Panc1 (cell line): ENCODE data around the gene HCK. TPM values are rescaled to one million over a fixed set of nuclear protein-coding genes. Genes with fewer than 3 reads are reported as not detected.

Experiments used
- ATAC-seq: fragments of 200-7000 bp; cut with Tn5 transposase; 2 replicates; pipeline ENCODE4 v1.9.1; 2020; ENCODE audit warnings: mild to moderate bottlenecking, moderate library complexity
- BruUV-seq: library from RNA; stranded (reverse); fragments of 400-500 nt; replicated peaks from 2 replicates; lab custom pipeline; 2021; lab: Mats Ljungman, UMichigan
- CTCF ChIA-PET: fragments of 300-600 bp; sonication (Branson Sonifier 250); formaldehyde crosslinking; loops from one replicate; lab custom pipeline; 2022; ENCODE audit warnings: antibody characterized with exemption; lab: Charles Lee
- POLR2A ChIA-PET: fragments of 300-600 bp; sonication (Branson Sonifier 250); formaldehyde crosslinking; loops from one replicate; lab custom pipeline; 2022; ENCODE audit warnings: antibody characterized with exemption; lab: Charles Lee
- DNase-seq: peaks from one replicate; pipeline ENCODE4 v3.0.0-alpha.2; 2010; ENCODE audit warnings: low read depth, low spot score
- H3K27ac ChIP-seq: 2 replicates; pipeline ENCODE4 v1.5.1; 2011; ENCODE audit warnings: mild to moderate bottlenecking, low read length, inconsistent platforms
- H3K27me3 ChIP-seq: fragments of 200-500 bp; sonication (Bioruptor generic); 2 replicates; pipeline ENCODE4 v1.6.0; 2014; ENCODE audit warnings: low read length, inconsistent platforms; ENCODE audit not compliant: control insufficient read depth, insufficient read depth
- H3K36me3 ChIP-seq: fragments of 200-500 bp; sonication (Bioruptor generic); 2 replicates; pipeline ENCODE4 v1.5.1; 2014; ENCODE audit warnings: inconsistent platforms, mild to moderate bottlenecking, low read length, moderate library complexity; ENCODE audit not compliant: control insufficient read depth, insufficient read depth
- H3K4me1 ChIP-seq: 2 replicates; pipeline ENCODE4 v1.5.1; 2011; ENCODE audit warnings: inconsistent platforms, mild to moderate bottlenecking, low read length, moderate library complexity; ENCODE audit not compliant: control insufficient read depth, insufficient read depth
- H3K4me3 ChIP-seq, 2 experiments: 2 replicates each; pipeline ENCODE4 v1.5.1; 2011 to 2012; ENCODE audit warnings: low read depth in 2 of 2, low read length in 2 of 2, mild to moderate bottlenecking in 2 of 2, inconsistent platforms in 1 of 2, moderate library complexity in 1 of 2
- H3K9me3 ChIP-seq: fragments of 200-500 bp; sonication (Bioruptor generic); 2 replicates; pipeline ENCODE4 v1.5.1; 2014; ENCODE audit warnings: low read depth, mild to moderate bottlenecking, inconsistent platforms, low read length, moderate library complexity; ENCODE audit not compliant: control insufficient read depth, insufficient read depth
- CTCF ChIP-seq: fragments of 450-650 bp; IDR thresholded peaks from 2 replicates; pipeline ENCODE4 v1.5.1; 2017; ENCODE audit warnings: mild to moderate bottlenecking
- POLR2AphosphoS5 ChIP-seq: IDR thresholded peaks from 2 replicates; pipeline ENCODE4 v1.6.1; 2012; ENCODE audit warnings: mild to moderate bottlenecking, low read depth, low read length, moderate library complexity
- SIN3A ChIP-seq: IDR thresholded peaks from 2 replicates; pipeline ENCODE4 v1.6.1; 2012; ENCODE audit warnings: low read depth, mild to moderate bottlenecking, low read length, moderate library complexity, borderline replicate concordance; ENCODE audit not compliant: insufficient read depth
- TCF7L2 ChIP-seq: IDR thresholded peaks from 2 replicates; pipeline ENCODE4 v1.6.1; 2011; ENCODE audit warnings: mild to moderate bottlenecking, low read depth, low read length, inconsistent platforms
- in situ Hi-C: cut with HindIII; loops from 2 replicates; pipeline ENCODE4 v1.10.0; 2016; ENCODE audit warnings: low sequenced_read_pairs, low pct_unique_long_range_greater_than_20kb
- intact Hi-C: fragments of 100-400 bp; cut with micrococcal nuclease; formaldehyde crosslinking; loops from one replicate; pipeline ENCODE4 v1.10.0; 2022; ENCODE audit not compliant: unreplicated experiment
- total RNA-seq: library from RNA; stranded (reverse); gene quantifications from one replicate; pipeline ENCODE4 v1.2.1, GENCODE V29; 2021; ENCODE audit not compliant: unreplicated experiment
- TF ChIP-seq, protein P1 (sequence below), 2 experiments: IDR thresholded peaks; 2 replicates each; pipeline ENCODE4 v1.6.1; 2011 to 2012; ENCODE audit warnings: low read depth in 2 of 2, control low read depth in 1 of 2, low read length in 1 of 2, mild to moderate bottlenecking in 1 of 2, moderate library complexity in 1 of 2; ENCODE audit not compliant: insufficient read depth in 1 of 2

Gene HCK
- total RNA-seq, 1 experiment from 2014 or later = 0.98 TPM

DNA sequence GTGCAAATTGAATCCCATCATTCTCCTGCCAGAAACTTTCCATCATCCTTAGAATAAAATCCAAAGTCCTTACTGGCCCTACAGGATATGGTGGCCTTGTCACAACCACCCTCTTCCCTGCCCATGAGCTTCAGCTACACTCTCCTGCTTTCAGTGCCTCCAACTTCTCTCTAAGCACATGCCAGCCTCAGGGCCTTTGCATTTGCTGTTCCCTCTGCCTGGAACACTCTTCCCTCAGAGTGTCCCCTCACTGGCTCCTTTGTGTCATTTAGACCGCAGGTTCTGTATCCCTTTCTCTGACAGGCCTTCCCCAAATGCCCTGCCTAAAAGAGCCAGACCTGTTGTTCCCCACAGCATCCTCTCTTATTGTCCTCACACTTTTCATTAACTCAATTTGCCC lies 18.2 kb downstream of the HCK start:
- in situ Hi-C loops = no loop called here
- no TSS peak for BruUV-seq
- ChIA-PET CTCF (no interaction called here), POLR2A (no interaction called here)
- peaks cover 5% of the 10 kb centered on the region; the same call in 1 of the 2 replicates for H3K27me3 ChIP-seq
- intact Hi-C loops = loop anchor here (5.0 kb wide), 1 partner anchor 33 kb away; no protein-coding TSS in a partner anchor
- ATAC-seq (no peak), DNase-seq (no peak)
- H3K27ac ChIP-seq = no peak overlapping the region
- H3K9me3 ChIP-seq = no peaks in the 10 kb centered on the region
- no peak overlapping the region for H3K4me3 ChIP-seq
- H3K4me1 ChIP-seq = no peaks in the 10 kb centered on the region
- no peaks in the 10 kb centered on the region for H3K36me3 ChIP-seq
- TF ChIP-seq SIN3A (no peak), CTCF (no peak), TCF7L2 (no peak), POLR2AphosphoS5 (no peak)
- TF ChIP-seq, protein P1, sequence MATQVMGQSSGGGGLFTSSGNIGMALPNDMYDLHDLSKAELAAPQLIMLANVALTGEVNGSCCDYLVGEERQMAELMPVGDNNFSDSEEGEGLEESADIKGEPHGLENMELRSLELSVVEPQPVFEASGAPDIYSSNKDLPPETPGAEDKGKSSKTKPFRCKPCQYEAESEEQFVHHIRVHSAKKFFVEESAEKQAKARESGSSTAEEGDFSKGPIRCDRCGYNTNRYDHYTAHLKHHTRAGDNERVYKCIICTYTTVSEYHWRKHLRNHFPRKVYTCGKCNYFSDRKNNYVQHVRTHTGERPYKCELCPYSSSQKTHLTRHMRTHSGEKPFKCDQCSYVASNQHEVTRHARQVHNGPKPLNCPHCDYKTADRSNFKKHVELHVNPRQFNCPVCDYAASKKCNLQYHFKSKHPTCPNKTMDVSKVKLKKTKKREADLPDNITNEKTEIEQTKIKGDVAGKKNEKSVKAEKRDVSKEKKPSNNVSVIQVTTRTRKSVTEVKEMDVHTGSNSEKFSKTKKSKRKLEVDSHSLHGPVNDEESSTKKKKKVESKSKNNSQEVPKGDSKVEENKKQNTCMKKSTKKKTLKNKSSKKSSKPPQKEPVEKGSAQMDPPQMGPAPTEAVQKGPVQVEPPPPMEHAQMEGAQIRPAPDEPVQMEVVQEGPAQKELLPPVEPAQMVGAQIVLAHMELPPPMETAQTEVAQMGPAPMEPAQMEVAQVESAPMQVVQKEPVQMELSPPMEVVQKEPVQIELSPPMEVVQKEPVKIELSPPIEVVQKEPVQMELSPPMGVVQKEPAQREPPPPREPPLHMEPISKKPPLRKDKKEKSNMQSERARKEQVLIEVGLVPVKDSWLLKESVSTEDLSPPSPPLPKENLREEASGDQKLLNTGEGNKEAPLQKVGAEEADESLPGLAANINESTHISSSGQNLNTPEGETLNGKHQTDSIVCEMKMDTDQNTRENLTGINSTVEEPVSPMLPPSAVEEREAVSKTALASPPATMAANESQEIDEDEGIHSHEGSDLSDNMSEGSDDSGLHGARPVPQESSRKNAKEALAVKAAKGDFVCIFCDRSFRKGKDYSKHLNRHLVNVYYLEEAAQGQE (IDR thresholded peaks at IDR 0.05; ENCODE audit: insufficient read depth in 1 of 2, low read depth in 2 of 2, low read length in 1 of 2) = no peak

DNA sequence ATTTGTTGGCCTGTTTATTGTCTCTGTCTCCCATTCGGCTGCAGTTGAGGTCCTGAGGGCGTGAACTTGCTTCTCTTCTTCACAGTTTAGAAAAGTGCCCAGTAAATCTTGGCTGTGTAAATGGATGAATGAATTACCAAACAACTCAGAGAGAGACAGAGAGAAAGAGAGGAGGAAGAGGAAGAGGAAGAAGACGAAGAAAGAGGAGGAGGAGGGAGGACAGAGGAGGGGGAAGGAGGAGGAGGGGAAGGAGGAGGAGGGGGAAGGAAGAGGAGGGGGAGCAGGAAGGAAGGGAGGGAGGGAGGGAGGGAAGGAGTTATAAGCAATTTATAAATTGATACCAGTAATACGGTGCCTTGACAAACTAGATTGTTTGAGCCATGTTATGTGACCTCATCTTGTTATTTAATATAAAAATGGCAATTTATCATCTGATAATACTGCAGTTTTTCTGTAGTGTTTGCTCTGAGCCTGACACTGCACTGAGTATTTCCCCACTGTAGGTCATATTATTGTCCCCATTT lies 18.7 kb downstream of the HCK start:
- no peak for DNase-seq
- in situ Hi-C loops (no loop called here), intact Hi-C loops (loop anchor here (5.0 kb wide), 1 partner anchor 33 kb away; no protein-coding TSS in a partner anchor)
- no peaks in the 10 kb centered on the region for H3K36me3 ChIP-seq
- H3K27me3 ChIP-seq = peaks cover 5% of the 10 kb centered on the region; the same call in 1 of the 2 replicates
- no peak overlapping the region for H3K27ac ChIP-seq
- no TSS peak for BruUV-seq
- H3K4me1 ChIP-seq = no peaks in the 10 kb centered on the region
- H3K4me3 ChIP-seq = no peak overlapping the region
- no peak for ATAC-seq
- ChIA-PET CTCF (no interaction called here), POLR2A (no interaction called here)
- H3K9me3 ChIP-seq = no peaks in the 10 kb centered on the region
- TF ChIP-seq CTCF (no peak), SIN3A (no peak), POLR2AphosphoS5 (no peak), TCF7L2 (no peak)
- TF ChIP-seq, protein P1 (IDR thresholded peaks at IDR 0.05; ENCODE audit: insufficient read depth in 1 of 2, low read depth in 2 of 2, low read length in 1 of 2) = no peak
